Stimulated activated CD8-positive, alpha-beta memory T cell treated with anti-CD3 and anti-CD28 coated beads, Interleukin-15, amount 100 ng/mL, for 1 hour (primary cell): Measurements from ENCODE around the gene SOX6.
"Not testable (repeated sequence)": the region's sequence is repeated elsewhere in the genome, so short reads cannot be mapped to it uniquely, and the experiment has no call there.

Source experiments
- DNase-seq: peaks from one replicate; pipeline ENCODE4 v3.0.0-alpha.2; 2020; ENCODE audit warnings: low read depth

SOX6 gene

GRCh38 chr11:16034074-16034473, 322.3 kb downstream of the SOX6 start:
- DNase-seq: no peak

DNA sequence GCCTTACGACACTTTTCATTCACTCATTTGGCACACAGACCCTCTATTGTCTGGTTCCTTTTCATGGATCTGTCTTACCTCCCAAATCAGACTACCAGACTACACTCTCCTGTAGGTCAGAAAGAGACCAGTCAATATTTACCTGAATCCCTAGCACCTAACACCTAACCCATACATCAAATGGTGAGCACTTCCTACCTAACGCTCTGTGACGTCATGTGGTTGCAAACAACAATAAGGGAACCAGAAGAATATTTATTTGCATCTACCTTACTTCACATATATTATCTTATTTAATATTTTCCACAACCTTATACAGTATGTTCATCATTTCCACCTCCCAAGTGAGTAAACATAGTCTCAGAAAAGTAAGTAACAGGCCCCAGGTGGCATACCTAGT, 323.4 kb downstream of the SOX6 start:
- DNase-seq: no peak

GRCh38 chr11:16031210-16031609, 325.1 kb downstream of the SOX6 start:
- DNase-seq: no peak

DNA sequence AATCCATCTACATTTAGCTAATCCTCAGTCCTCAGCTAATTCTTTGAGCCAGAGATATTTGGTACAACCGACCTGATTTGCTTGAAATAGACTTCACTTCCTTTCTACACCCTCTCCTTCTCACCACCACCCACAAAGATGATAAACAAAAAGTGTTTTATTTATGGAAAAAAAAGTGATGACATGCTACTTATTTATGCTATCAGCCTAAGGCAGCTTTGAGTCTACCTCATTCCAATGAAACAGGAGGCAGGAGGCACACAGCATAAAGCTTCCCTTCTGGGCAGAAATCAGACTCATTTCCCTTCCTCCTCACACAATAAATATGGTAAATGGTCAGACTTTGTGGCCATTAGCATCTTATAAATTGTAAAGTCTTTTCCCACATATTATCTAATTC, 325.7 kb downstream of the SOX6 start:
- DNase-seq: no peak

DNA sequence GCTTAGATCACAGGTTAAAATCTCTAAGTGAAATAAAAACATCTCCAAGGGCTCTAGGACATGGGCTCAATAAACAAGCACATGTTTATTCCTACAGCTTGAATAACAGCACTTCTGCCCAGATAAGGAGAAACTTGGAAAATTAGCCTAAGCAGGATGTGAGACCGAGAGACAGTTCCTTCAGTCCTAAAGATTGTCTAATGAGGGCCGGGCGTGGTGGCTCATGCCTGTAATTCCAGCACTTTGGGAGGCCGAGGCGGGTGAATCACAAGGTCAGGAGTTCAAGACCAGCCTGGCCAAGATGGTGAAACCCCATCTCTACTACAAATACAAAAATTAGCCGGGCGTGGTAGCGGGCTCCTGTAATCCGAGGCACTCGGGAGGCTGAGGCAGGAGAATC, 327.2 kb downstream of the SOX6 start:
- not testable (repeated sequence) for DNase-seq

DNA sequence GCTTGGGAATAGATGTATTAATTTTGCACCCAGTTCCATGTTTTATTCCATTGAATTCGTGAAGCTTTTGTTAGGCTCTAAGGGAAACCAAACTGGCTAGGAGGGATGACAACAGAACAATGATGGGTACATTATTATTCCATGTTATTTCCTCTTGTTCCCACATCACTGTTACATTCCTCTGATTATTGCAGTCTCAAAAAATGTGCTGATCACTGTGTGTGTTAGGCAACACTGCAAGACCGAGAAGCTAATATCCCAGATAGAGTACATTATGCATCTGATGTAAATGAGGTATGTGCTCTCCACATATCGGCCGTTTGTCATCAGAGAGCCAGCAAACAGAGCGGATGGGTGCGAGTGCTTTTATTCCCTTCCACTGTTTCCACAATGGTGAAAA, 327.9 kb downstream of the SOX6 start:
- no peak for DNase-seq

DNA sequence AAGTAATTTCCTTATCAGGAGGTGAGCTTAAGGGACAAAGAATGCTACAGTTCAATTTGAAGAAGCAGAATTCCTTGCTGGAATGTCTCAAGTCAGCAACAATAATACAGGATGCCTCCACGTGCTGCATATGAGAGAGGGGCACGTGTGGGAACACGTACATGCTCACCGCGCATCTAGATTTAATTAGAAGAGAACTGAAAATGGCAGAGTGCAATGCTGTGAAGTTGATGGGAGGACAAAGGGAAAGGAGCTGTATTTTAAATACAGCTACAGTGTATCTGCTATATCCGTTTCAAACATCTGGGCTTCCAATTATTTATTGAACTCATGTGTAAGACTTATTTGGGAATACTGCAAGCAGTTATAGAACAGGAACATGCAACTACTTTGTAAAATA, 328.7 kb downstream of the SOX6 start:
- DNase-seq: no peak

- DNase-seq: no peak
Measured at GRCh38 chr11:16026849-16027248, 329.5 kb downstream of the SOX6 start.

DNA sequence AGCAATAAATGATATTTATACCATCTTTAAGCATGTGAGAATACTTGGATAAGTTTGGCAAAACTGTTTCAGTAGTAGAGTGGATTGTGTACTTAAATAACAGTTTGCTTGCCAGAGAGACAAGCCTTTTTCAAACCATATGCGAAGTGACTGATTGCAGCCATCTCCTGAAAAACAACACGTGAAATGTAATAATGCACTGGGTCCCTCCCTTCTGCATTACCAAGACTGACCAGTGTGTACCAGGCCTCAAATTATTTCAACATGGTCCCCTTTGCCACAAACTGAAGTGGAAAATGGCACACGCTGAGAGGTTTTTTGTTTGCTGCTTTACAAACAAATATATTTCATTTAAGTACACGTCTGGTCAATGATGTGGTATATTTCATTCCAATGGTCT, 337.4 kb downstream of the SOX6 start:
- no peak for DNase-seq

DNA sequence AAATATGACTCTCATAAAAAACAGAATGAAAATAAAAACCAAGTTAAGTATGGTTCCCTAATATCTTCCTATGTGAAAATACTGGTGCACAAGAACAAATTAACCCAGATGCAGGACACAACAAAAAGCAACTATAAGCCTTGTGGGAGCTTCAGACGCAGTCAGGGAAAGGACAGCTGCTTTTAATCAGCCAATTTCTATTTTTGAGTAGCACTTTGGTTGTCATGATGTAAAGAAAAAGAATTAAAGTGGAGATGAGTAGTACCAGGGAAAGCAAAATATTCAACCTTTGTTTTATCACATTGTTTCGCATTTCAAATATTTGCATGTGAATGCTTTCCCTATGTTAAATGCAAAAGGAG, 339.9 kb downstream of the SOX6 start:
- no peak for DNase-seq

DNA sequence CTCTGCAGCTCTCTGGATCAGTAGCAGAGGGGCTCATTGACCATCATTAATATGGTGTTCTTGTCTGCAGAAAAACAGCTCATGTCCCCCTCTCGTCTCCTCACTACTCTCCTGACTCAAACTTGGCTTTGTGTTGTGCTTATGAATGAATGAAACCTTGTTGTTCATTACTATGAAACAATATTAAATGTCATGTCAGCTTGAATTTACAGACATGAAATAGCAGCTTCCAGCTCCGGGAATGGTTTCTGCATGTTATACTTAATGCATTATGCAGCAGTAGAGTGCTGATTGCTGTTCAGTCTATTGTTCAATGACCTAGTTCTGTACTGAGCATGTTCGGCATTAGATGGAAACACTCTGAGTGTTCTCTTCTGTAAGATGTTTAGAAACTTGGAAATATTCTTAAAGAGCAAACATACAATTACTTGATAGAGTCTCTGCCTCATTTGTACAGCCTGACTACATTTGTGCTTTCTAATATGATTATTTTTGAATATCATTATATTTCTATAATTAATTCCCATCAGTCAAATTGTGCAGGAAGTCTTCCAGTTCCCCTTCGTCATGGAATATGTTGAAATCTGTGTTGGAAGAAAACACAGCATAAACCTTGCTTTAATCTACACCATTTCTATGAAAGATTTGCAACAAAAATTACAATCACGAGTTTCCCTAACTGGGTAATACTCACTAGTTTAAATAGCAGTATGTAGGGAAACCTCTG, 340.4 kb downstream of the SOX6 start:
- no peak for DNase-seq

- no peak for DNase-seq
Measured at GRCh38 chr11:16013649-16014275, 342.6 kb downstream of the SOX6 start.

DNA sequence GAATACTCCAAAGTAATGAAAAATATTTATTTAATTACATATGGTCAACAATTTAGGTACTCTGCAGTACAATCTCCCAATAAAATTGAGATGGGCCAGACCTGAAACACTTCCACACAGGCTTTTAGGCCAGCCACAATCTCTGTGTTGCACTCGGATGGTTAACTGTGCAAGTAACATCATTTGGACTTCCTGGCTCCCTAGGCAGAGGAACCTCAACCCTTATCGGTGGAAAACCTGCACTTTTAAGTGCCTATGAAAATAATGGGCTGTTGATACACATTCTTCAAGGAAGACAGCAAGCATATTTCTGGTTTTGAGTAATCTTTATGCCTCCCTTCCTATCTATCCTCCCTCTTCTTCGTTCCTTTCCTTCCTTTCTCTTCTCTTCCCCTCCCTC, 343.1 kb downstream of the SOX6 start:
- DNase-seq: no peak

DNA sequence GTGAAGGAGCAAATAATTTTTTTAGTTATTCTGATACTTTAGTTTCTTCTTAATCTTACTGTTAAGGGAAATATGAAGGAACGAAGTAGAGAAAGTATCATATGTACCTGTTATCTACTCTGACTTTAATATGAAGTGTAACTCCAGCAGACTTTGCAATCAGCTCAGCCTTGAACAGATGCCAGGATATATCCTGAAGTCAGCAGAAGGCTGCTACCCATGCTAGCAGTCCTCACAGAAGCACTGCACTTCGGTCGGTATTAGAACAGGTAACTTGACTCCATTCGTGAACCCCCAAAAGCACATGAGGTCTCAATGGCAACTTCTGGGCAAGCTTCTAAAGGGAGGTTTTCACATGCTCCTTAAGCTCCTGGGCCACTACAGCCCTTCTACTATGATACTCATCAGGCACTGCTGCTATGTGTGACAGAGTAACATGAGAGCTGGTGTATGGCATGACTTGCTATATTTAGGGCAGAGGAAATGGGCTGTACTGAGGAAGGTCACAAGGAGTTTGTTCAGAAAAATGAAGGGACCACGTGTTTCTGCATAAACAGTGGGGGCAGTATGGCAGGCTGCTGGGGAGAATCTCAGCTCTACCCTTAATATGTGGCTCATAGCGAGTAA, 344.1 kb downstream of the SOX6 start:
- DNase-seq: no peak

GRCh38 chr11:16011396-16011795, 344.9 kb downstream of the SOX6 start:
- no peak for DNase-seq

- DNase-seq: no peak
Measured at GRCh38 chr11:16009021-16009420, 347.3 kb downstream of the SOX6 start.

GRCh38 chr11:16007514-16007913, 348.8 kb downstream of the SOX6 start:
- no peak for DNase-seq

- no peak for DNase-seq
Measured at GRCh38 chr11:16002942-16003341, 353.4 kb downstream of the SOX6 start.

DNA sequence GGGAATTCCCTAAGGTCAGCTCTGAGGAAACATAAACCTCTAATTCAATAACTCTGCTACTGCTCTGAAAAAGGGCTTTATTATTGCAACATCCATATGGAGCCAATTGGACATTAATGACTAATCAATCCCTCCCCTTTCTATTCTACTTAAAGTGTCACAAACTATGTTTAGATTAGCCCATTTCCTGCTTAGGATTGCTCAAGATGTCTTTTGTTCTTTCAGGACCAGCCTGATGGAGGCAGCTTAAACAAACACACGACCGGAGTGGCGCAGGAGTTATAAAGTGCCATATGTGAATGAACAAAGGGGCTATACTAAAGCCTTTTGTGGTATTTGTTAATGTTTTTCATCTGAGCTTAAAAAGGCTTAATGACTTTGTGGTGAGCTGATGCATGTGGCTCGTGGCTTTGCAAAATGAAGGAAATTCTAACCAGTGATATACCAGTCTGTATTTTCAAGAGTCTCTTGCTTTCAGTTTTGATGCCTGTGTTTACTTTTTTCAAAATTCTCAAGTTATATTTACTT, 354.4 kb downstream of the SOX6 start:
- no peak for DNase-seq

GRCh38 chr11:16001044-16001568, 355.2 kb downstream of the SOX6 start:
- no peak for DNase-seq

DNA sequence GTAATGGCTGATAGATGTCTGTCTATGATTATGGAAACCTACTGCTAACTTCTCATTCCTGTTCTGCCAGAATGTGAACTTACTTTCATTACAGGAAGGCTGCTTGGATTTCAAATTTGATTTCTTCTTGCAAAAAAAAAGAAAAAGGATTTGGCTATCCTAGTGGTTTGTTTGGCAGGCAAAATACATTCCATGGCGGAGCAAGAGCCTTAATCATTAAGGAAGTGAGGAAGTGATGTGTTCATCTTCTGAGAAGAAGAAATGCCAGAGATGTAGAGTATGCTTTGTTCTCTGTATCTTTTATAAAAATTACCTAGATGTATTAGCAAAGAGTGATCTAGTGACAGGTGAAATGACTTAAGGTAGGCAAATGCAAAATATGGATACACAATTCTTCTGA, 356.3 kb downstream of the SOX6 start:
- no peak for DNase-seq

DNA sequence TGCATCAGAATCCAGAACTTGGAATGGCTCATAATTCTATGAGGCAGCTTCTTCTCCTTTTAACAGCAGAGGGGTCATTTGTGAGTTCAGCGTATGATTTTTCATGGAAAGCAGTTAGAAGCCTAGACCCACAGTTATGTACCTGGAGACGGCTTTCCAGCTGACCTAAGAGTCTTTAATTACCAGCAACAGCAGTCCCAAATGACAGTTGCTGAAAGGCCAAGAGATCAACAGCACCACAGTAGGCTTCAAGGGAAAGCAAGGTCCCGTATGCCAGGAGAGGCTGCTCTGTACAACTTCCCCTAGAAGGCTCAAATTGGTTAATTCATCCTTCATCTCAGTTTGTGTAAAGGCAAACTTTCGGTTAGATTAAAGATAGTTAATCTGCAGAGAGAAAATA, 363.0 kb downstream of the SOX6 start:
- DNase-seq: no peak

DNA sequence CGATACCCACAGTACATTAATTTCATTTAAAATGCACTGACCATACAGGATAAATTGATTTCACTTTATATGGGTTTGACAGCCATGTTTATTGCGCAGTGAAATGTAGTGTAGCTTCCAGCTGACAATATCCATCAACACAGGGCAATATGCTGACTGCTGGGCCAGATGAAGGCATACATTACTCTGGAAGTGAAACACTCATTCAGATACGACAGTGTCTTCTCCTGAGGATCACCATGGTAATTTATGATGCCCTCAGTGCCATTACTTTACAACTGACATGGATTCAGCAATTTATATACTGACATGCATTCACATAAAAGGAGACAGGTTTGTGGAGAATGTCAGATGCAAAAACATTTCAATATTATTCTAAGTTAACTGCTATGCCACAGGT, 365.1 kb downstream of the SOX6 start:
- DNase-seq: no peak
